GM23338 (cell line): ENCODE data around the gene MRC2. TPM values are rescaled to one million over a fixed set of nuclear protein-coding genes. Genes with fewer than 3 reads are reported as not detected.

Experiments used
- ATAC-seq: fragments of 200-7000 bp; cut with Tn5 transposase; 3 replicates; pipeline ENCODE4 v1.9.1; 2020
- DNase-seq: peaks from one replicate; pipeline ENCODE4 v3.0.0-alpha.2; 2015; ENCODE audit warnings: low spot score
- H2AFZ ChIP-seq: fragments of 200-600 bp; sonication (generic); 2 replicates; pipeline ENCODE4 v1.8.0; 2016; ENCODE audit warnings: antibody characterized with exemption, mild to moderate bottlenecking, moderate library complexity
- H3F3A ChIP-seq: fragments of 200-600 bp; sonication (generic); replicated peaks from 2 replicates; pipeline ENCODE4 v1.8.0; 2017; ENCODE audit warnings: antibody characterized with exemption, mixed run types, low read depth
- H3K27ac ChIP-seq: fragments of 200-600 bp; sonication (generic); 2 replicates; pipeline ENCODE4 v1.6.1; 2016; ENCODE audit warnings: low read depth
- H3K27me3 ChIP-seq: fragments of 200-600 bp; sonication (generic); 2 replicates; pipeline ENCODE4 v1.8.0; 2016; ENCODE audit warnings: mild to moderate bottlenecking, mixed run types, moderate library complexity; ENCODE audit not compliant: insufficient read depth
- H3K36me3 ChIP-seq: fragments of 200-600 bp; sonication (generic); 2 replicates; pipeline ENCODE4 v1.8.0; 2016; ENCODE audit warnings: mild to moderate bottlenecking; ENCODE audit not compliant: insufficient read depth
- H3K4me1 ChIP-seq: fragments of 200-600 bp; sonication (generic); 2 replicates; pipeline ENCODE4 v1.8.0; 2016; ENCODE audit warnings: mild to moderate bottlenecking, moderate library complexity; ENCODE audit not compliant: insufficient read depth
- H3K4me2 ChIP-seq: fragments of 200-600 bp; sonication (generic); 2 replicates; pipeline ENCODE4 v1.7.1; 2017; ENCODE audit warnings: mixed run types
- H3K4me3 ChIP-seq: fragments of 200-600 bp; sonication (generic); 2 replicates; pipeline ENCODE4 v1.6.1; 2016; ENCODE audit warnings: mixed run types
- H3K79me2 ChIP-seq: fragments of 200-600 bp; sonication (generic); replicated peaks from 2 replicates; pipeline ENCODE4 v1.8.0; 2017; ENCODE audit warnings: mild to moderate bottlenecking; ENCODE audit not compliant: insufficient read depth
- H3K9me2 ChIP-seq: fragments of 200-600 bp; sonication (generic); 2 replicates; pipeline ENCODE4 v1.8.0; 2017; ENCODE audit not compliant: insufficient read depth
- H4K20me1 ChIP-seq: fragments of 200-600 bp; sonication (generic); replicated peaks from 2 replicates; pipeline ENCODE4 v1.8.0; 2017; ENCODE audit warnings: mild to moderate bottlenecking; ENCODE audit not compliant: insufficient read depth
- H3K27ac Mint-ChIP-seq: 2 replicates; pipeline ENCODE4 v1.8.0; 2020; ENCODE audit warnings: inconsistent platforms, mild to moderate bottlenecking, moderate library complexity, mixed read lengths
- H3K27me3 Mint-ChIP-seq: 3 replicates; pipeline ENCODE4 v1.8.0; 2022; ENCODE audit warnings: low read depth, mild to moderate bottlenecking, moderate library complexity, mixed read lengths, inconsistent platforms; ENCODE audit not compliant: insufficient read depth, poor library complexity
- H3K36me3 Mint-ChIP-seq: 3 replicates; pipeline ENCODE4 v1.8.0; 2021; ENCODE audit warnings: low read depth, mild to moderate bottlenecking, inconsistent platforms, moderate library complexity, mixed read lengths
- H3K4me1 Mint-ChIP-seq: 3 replicates; pipeline ENCODE4 v1.8.0; 2020; ENCODE audit warnings: mild to moderate bottlenecking, inconsistent platforms, mixed read lengths
- H3K4me3 Mint-ChIP-seq: 3 replicates; pipeline ENCODE4 v1.8.0; 2021; ENCODE audit warnings: moderate library complexity, mild to moderate bottlenecking, inconsistent platforms, mixed read lengths
- H3K9me3 Mint-ChIP-seq: 3 replicates; pipeline ENCODE4 v1.8.0; 2020; ENCODE audit warnings: moderate library complexity, mild to moderate bottlenecking, inconsistent platforms, mixed read lengths
- CREB1 ChIP-seq: fragments of 250-450 bp; sonication (Bioruptor Pico); IDR thresholded peaks from 2 replicates; pipeline ENCODE4 v1.5.0; 2020; ENCODE audit warnings: low read depth, mild to moderate bottlenecking, moderate library complexity
- CTCF ChIP-seq, 2 experiments: fragments of 200-600 bp in 1 of 2; sonication (generic) in 1 of 2; conservative IDR thresholded peaks; 2 replicates each; pipeline versions ENCODE4 v1.5.1 to v1.6.1; 2016 to 2017; ENCODE audit warnings: antibody characterized with exemption in 2 of 2, low read depth in 2 of 2, mild to moderate bottlenecking in 2 of 2, moderate library complexity in 1 of 2
- ETS1 ChIP-seq: IDR thresholded peaks from 2 replicates; pipeline ENCODE4 v1.6.1; 2016; ENCODE audit warnings: antibody characterized with exemption
- EZH2 ChIP-seq: fragments of 200-600 bp; sonication (generic); IDR thresholded peaks from one replicate; pipeline ENCODE4 v1.8.0; 2017; ENCODE audit warnings: antibody characterized with exemption, mild to moderate bottlenecking, low read depth; ENCODE audit not compliant: unreplicated experiment
- JUNB ChIP-seq: IDR thresholded peaks from one replicate; pipeline ENCODE4 v1.6.1; 2016; ENCODE audit warnings: antibody characterized with exemption; ENCODE audit not compliant: unreplicated experiment
- NANOG ChIP-seq: IDR thresholded peaks from 2 replicates; pipeline ENCODE4 v1.6.1; 2016; ENCODE audit warnings: antibody characterized with exemption, borderline replicate concordance
- POLR2AphosphoS5 ChIP-seq: IDR thresholded peaks from 2 replicates; pipeline ENCODE4 v1.6.1; 2016; ENCODE audit warnings: antibody characterized with exemption, low read depth
- ZNF114 ChIP-seq: fragments of 250-450 bp; sonication (Bioruptor Pico); IDR thresholded peaks from 2 replicates; pipeline ENCODE4 v1.5.0; 2020; ENCODE audit warnings: mild to moderate bottlenecking, moderate library complexity
- ZNF331 ChIP-seq: fragments of 250-450 bp; sonication (Bioruptor Pico); IDR thresholded peaks from 2 replicates; pipeline ENCODE4 v1.5.0; 2020; ENCODE audit warnings: low read depth, mild to moderate bottlenecking, moderate library complexity
- ZNF462 ChIP-seq: fragments of 250-450 bp; sonication (Bioruptor Pico); IDR thresholded peaks from 2 replicates; pipeline ENCODE4 v1.5.0; 2020; ENCODE audit warnings: mild to moderate bottlenecking, moderate library complexity
- polyA plus RNA-seq: library from polyadenylated mRNA; unstranded; fragments of >200 nt; fragmentation: Nextera tagmentation; extraction: Ambion mirVana; gene quantifications from 2 replicates; pipeline ENCODE4 v1.2.1, GENCODE V29; 2016
- total RNA-seq: library from RNA; depleted of rRNA; stranded (reverse); fragments of >200 nt; shearing (Covaris generic); gene quantifications from 2 replicates; pipeline ENCODE4 v1.2.3, GENCODE V29; 2014

Gene MRC2
- total and polyA plus RNA-seq, 2 experiments from 2014 or later: 8.0 to 38.6 TPM

GRCh38 chr17:62701706-62702085 is 74.2 kb downstream of the MRC2 start:
- H4K20me1 ChIP-seq: no peaks in the 10 kb centered on the region
- H3K27ac ChIP-seq: no peak overlapping the region
- TF ChIP-seq ZNF462 (no peak), CREB1 (CRISPR knock-in tag) (no peak), ZNF114 (CRISPR knock-in tag) (no peak)
- H3F3A ChIP-seq: peaks cover 20% of the 10 kb centered on the region
- H3K4me1 ChIP-seq: peaks cover 20% of the 10 kb centered on the region
- no peak overlapping the region for H3K27ac Mint-ChIP-seq
- no peak overlapping the region for H3K4me3 Mint-ChIP-seq
- H3K4me2 ChIP-seq: no peak overlapping the region
- peaks cover 18% of the 10 kb centered on the region for H3K27me3 Mint-ChIP-seq
- H3K79me2 ChIP-seq: no peaks in the 10 kb centered on the region
- peak overlapping the region; percentile 63 for H2AFZ ChIP-seq
- no peak overlapping the region for H3K4me3 ChIP-seq
- H3K9me2 ChIP-seq: no peaks in the 10 kb centered on the region
- H3K36me3 ChIP-seq: no peaks in the 10 kb centered on the region
- DNase-seq (no peak), ATAC-seq (no peak)
- H3K27me3 ChIP-seq: peaks cover 6% of the 10 kb centered on the region; the same call in 1 of the 2 replicates
- H3K4me1 Mint-ChIP-seq: peaks cover 19% of the 10 kb centered on the region
- no peaks in the 10 kb centered on the region; the same call in 2 of the 3 replicates for H3K9me3 Mint-ChIP-seq
- H3K36me3 Mint-ChIP-seq: no peaks in the 10 kb centered on the region; the same call in 2 of the 3 replicates

GRCh38 chr17:62702746-62703260 is 75.3 kb downstream of the MRC2 start:
- Histone ChIP-seq H3K4me3 (no peak overlapping the region), H3K4me2 (no peak overlapping the region; the same call in 1 of the 2 replicates), H3K79me2 (no peaks in the 10 kb centered on the region), H2AFZ (no peak overlapping the region), H4K20me1 (no peaks in the 10 kb centered on the region), H3K27ac (no peak overlapping the region), H3K9me2 (no peaks in the 10 kb centered on the region), H3F3A (peaks cover 20% of the 10 kb centered on the region), H3K27me3 (peaks cover 6% of the 10 kb centered on the region; the same call in 1 of the 2 replicates), H3K4me1 (peaks cover 21% of the 10 kb centered on the region), H3K36me3 (no peaks in the 10 kb centered on the region)
- peaks cover 6% of the 10 kb centered on the region for H3K9me3 Mint-ChIP-seq
- DNase-seq (no peak), ATAC-seq (no peak)
- H3K27ac Mint-ChIP-seq: no peak overlapping the region
- peaks cover 27% of the 10 kb centered on the region for H3K4me1 Mint-ChIP-seq
- H3K36me3 Mint-ChIP-seq: peaks cover 8% of the 10 kb centered on the region; the same call in 2 of the 3 replicates
- 0 out of 3 replicates have a peak overlapping the region, but pooled peaks have one; percentile 65 for H3K4me3 Mint-ChIP-seq
- peaks cover 18% of the 10 kb centered on the region for H3K27me3 Mint-ChIP-seq
- no peak for TF ChIP-seq NANOG
- TF ChIP-seq POLR2AphosphoS5: no peak
- no peak for TF ChIP-seq EZH2
- TF ChIP-seq ETS1: no peak
- TF ChIP-seq ZNF331 (CRISPR knock-in tag): no peak
- no peak for TF ChIP-seq JUNB
- TF ChIP-seq CTCF (conservative IDR thresholded peaks at IDR 0.05; ENCODE audit: low read depth in 2 of 2): no peak
